GM23338 (cell line): ENCODE results near the gene ANKHD1. TPM values are rescaled to one million over a fixed set of nuclear protein-coding genes. Genes with fewer than 3 reads are reported as not detected.

Source experiments
- ATAC-seq: fragments of 200-7000 bp; cut with Tn5 transposase; 3 replicates; pipeline ENCODE4 v1.9.1; 2020
- DNase-seq: peaks from one replicate; pipeline ENCODE4 v3.0.0-alpha.2; 2015; ENCODE audit warnings: low spot score
- H2AFZ ChIP-seq: fragments of 200-600 bp; sonication (generic); 2 replicates; pipeline ENCODE4 v1.8.0; 2016; ENCODE audit warnings: antibody characterized with exemption, mild to moderate bottlenecking, moderate library complexity
- H3F3A ChIP-seq: fragments of 200-600 bp; sonication (generic); replicated peaks from 2 replicates; pipeline ENCODE4 v1.8.0; 2017; ENCODE audit warnings: antibody characterized with exemption, mixed run types, low read depth
- H3K27ac ChIP-seq: fragments of 200-600 bp; sonication (generic); 2 replicates; pipeline ENCODE4 v1.6.1; 2016; ENCODE audit warnings: low read depth
- H3K27me3 ChIP-seq: fragments of 200-600 bp; sonication (generic); 2 replicates; pipeline ENCODE4 v1.8.0; 2016; ENCODE audit warnings: mild to moderate bottlenecking, mixed run types, moderate library complexity; ENCODE audit not compliant: insufficient read depth
- H3K36me3 ChIP-seq: fragments of 200-600 bp; sonication (generic); 2 replicates; pipeline ENCODE4 v1.8.0; 2016; ENCODE audit warnings: mild to moderate bottlenecking; ENCODE audit not compliant: insufficient read depth
- H3K4me1 ChIP-seq: fragments of 200-600 bp; sonication (generic); 2 replicates; pipeline ENCODE4 v1.8.0; 2016; ENCODE audit warnings: mild to moderate bottlenecking, moderate library complexity; ENCODE audit not compliant: insufficient read depth
- H3K4me2 ChIP-seq: fragments of 200-600 bp; sonication (generic); 2 replicates; pipeline ENCODE4 v1.7.1; 2017; ENCODE audit warnings: mixed run types
- H3K4me3 ChIP-seq: fragments of 200-600 bp; sonication (generic); 2 replicates; pipeline ENCODE4 v1.6.1; 2016; ENCODE audit warnings: mixed run types
- H3K79me2 ChIP-seq: fragments of 200-600 bp; sonication (generic); replicated peaks from 2 replicates; pipeline ENCODE4 v1.8.0; 2017; ENCODE audit warnings: mild to moderate bottlenecking; ENCODE audit not compliant: insufficient read depth
- H3K9me2 ChIP-seq: fragments of 200-600 bp; sonication (generic); 2 replicates; pipeline ENCODE4 v1.8.0; 2017; ENCODE audit not compliant: insufficient read depth
- H4K20me1 ChIP-seq: fragments of 200-600 bp; sonication (generic); replicated peaks from 2 replicates; pipeline ENCODE4 v1.8.0; 2017; ENCODE audit warnings: mild to moderate bottlenecking; ENCODE audit not compliant: insufficient read depth
- H3K27ac Mint-ChIP-seq: 2 replicates; pipeline ENCODE4 v1.8.0; 2020; ENCODE audit warnings: inconsistent platforms, mild to moderate bottlenecking, moderate library complexity, mixed read lengths
- H3K27me3 Mint-ChIP-seq: 3 replicates; pipeline ENCODE4 v1.8.0; 2022; ENCODE audit warnings: low read depth, mild to moderate bottlenecking, moderate library complexity, mixed read lengths, inconsistent platforms; ENCODE audit not compliant: insufficient read depth, poor library complexity
- H3K36me3 Mint-ChIP-seq: 3 replicates; pipeline ENCODE4 v1.8.0; 2021; ENCODE audit warnings: low read depth, mild to moderate bottlenecking, inconsistent platforms, moderate library complexity, mixed read lengths
- H3K4me1 Mint-ChIP-seq: 3 replicates; pipeline ENCODE4 v1.8.0; 2020; ENCODE audit warnings: mild to moderate bottlenecking, inconsistent platforms, mixed read lengths
- H3K4me3 Mint-ChIP-seq: 3 replicates; pipeline ENCODE4 v1.8.0; 2021; ENCODE audit warnings: moderate library complexity, mild to moderate bottlenecking, inconsistent platforms, mixed read lengths
- H3K9me3 Mint-ChIP-seq: 3 replicates; pipeline ENCODE4 v1.8.0; 2020; ENCODE audit warnings: moderate library complexity, mild to moderate bottlenecking, inconsistent platforms, mixed read lengths
- CREB1 ChIP-seq: fragments of 250-450 bp; sonication (Bioruptor Pico); IDR thresholded peaks from 2 replicates; pipeline ENCODE4 v1.5.0; 2020; ENCODE audit warnings: low read depth, mild to moderate bottlenecking, moderate library complexity
- ETS1 ChIP-seq: IDR thresholded peaks from 2 replicates; pipeline ENCODE4 v1.6.1; 2016; ENCODE audit warnings: antibody characterized with exemption
- EZH2 ChIP-seq: fragments of 200-600 bp; sonication (generic); IDR thresholded peaks from one replicate; pipeline ENCODE4 v1.8.0; 2017; ENCODE audit warnings: antibody characterized with exemption, mild to moderate bottlenecking, low read depth; ENCODE audit not compliant: unreplicated experiment
- EZH2phosphoT487 ChIP-seq: fragments of 200-600 bp; sonication (generic); IDR thresholded peaks from one replicate; pipeline ENCODE4 v1.8.1; 2018; ENCODE audit warnings: antibody characterized with exemption; ENCODE audit not compliant: unreplicated experiment
- JUNB ChIP-seq: IDR thresholded peaks from one replicate; pipeline ENCODE4 v1.6.1; 2016; ENCODE audit warnings: antibody characterized with exemption; ENCODE audit not compliant: unreplicated experiment
- NANOG ChIP-seq: IDR thresholded peaks from 2 replicates; pipeline ENCODE4 v1.6.1; 2016; ENCODE audit warnings: antibody characterized with exemption, borderline replicate concordance
- POLR2AphosphoS5 ChIP-seq: IDR thresholded peaks from 2 replicates; pipeline ENCODE4 v1.6.1; 2016; ENCODE audit warnings: antibody characterized with exemption, low read depth
- ZNF114 ChIP-seq: fragments of 250-450 bp; sonication (Bioruptor Pico); IDR thresholded peaks from 2 replicates; pipeline ENCODE4 v1.5.0; 2020; ENCODE audit warnings: mild to moderate bottlenecking, moderate library complexity
- ZNF331 ChIP-seq: fragments of 250-450 bp; sonication (Bioruptor Pico); IDR thresholded peaks from 2 replicates; pipeline ENCODE4 v1.5.0; 2020; ENCODE audit warnings: low read depth, mild to moderate bottlenecking, moderate library complexity
- ZNF462 ChIP-seq: fragments of 250-450 bp; sonication (Bioruptor Pico); IDR thresholded peaks from 2 replicates; pipeline ENCODE4 v1.5.0; 2020; ENCODE audit warnings: mild to moderate bottlenecking, moderate library complexity
- polyA plus RNA-seq: library from polyadenylated mRNA; unstranded; fragments of >200 nt; fragmentation: Nextera tagmentation; extraction: Ambion mirVana; gene quantifications from 2 replicates; pipeline ENCODE4 v1.2.1, GENCODE V29; 2016
- total RNA-seq: library from RNA; depleted of rRNA; stranded (reverse); fragments of >200 nt; shearing (Covaris generic); gene quantifications from 2 replicates; pipeline ENCODE4 v1.2.3, GENCODE V29; 2014
- TF ChIP-seq, protein P1 (sequence below): IDR thresholded peaks from one replicate; pipeline ENCODE4 v1.6.1; 2018; ENCODE audit warnings: antibody characterized with exemption; ENCODE audit not compliant: unreplicated experiment
- TF ChIP-seq, protein P2 (sequence below), 2 experiments: fragments of 200-600 bp in 1 of 2; sonication (generic) in 1 of 2; conservative IDR thresholded peaks; 2 replicates each; pipeline versions ENCODE4 v1.5.1 to v1.6.1; 2016 to 2017; ENCODE audit warnings: antibody characterized with exemption in 2 of 2, low read depth in 2 of 2, mild to moderate bottlenecking in 2 of 2, moderate library complexity in 1 of 2

The ANKHD1 gene
- total and polyA plus RNA-seq, 2 experiments from 2014 or later: 73.0 to 119 TPM

GRCh38 chr5:140388052-140388451 lies 13.6 kb upstream of the ANKHD1 start (continued):
- TF ChIP-seq, protein P1, sequence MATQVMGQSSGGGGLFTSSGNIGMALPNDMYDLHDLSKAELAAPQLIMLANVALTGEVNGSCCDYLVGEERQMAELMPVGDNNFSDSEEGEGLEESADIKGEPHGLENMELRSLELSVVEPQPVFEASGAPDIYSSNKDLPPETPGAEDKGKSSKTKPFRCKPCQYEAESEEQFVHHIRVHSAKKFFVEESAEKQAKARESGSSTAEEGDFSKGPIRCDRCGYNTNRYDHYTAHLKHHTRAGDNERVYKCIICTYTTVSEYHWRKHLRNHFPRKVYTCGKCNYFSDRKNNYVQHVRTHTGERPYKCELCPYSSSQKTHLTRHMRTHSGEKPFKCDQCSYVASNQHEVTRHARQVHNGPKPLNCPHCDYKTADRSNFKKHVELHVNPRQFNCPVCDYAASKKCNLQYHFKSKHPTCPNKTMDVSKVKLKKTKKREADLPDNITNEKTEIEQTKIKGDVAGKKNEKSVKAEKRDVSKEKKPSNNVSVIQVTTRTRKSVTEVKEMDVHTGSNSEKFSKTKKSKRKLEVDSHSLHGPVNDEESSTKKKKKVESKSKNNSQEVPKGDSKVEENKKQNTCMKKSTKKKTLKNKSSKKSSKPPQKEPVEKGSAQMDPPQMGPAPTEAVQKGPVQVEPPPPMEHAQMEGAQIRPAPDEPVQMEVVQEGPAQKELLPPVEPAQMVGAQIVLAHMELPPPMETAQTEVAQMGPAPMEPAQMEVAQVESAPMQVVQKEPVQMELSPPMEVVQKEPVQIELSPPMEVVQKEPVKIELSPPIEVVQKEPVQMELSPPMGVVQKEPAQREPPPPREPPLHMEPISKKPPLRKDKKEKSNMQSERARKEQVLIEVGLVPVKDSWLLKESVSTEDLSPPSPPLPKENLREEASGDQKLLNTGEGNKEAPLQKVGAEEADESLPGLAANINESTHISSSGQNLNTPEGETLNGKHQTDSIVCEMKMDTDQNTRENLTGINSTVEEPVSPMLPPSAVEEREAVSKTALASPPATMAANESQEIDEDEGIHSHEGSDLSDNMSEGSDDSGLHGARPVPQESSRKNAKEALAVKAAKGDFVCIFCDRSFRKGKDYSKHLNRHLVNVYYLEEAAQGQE: no peak

- Mint-ChIP-seq H3K27ac (no peak overlapping the region), H3K27me3 (peaks cover 2% of the 10 kb centered on the region), H3K4me1 (no peaks in the 10 kb centered on the region), H3K9me3 (no peaks in the 10 kb centered on the region), H3K36me3 (no peaks in the 10 kb centered on the region), H3K4me3 (no peak overlapping the region)
- Histone ChIP-seq H3K4me3 (no peak overlapping the region), H3K27ac (no peak overlapping the region), H3K27me3 (no peaks in the 10 kb centered on the region), H3K36me3 (no peaks in the 10 kb centered on the region), H3K4me1 (no peaks in the 10 kb centered on the region), H2AFZ (no peak overlapping the region), H4K20me1 (no peaks in the 10 kb centered on the region), H3K4me2 (no peak overlapping the region), H3K9me2 (0 out of 2 replicates have a peak, but pooled peaks cover 3% of the 10 kb centered on the region), H3F3A (no peaks in the 10 kb centered on the region), H3K79me2 (no peaks in the 10 kb centered on the region)
- DNase-seq: no peak
- ATAC-seq: no peak
- TF ChIP-seq NANOG (no peak), ZNF331 (CRISPR knock-in tag) (no peak), JUNB (no peak), ZNF462 (CRISPR knock-in tag) (no peak), POLR2AphosphoS5 (no peak), EZH2phosphoT487 (no peak), ZNF114 (no peak), EZH2 (no peak), ETS1 (no peak), CREB1 (no peak)
- TF ChIP-seq, protein P2, sequence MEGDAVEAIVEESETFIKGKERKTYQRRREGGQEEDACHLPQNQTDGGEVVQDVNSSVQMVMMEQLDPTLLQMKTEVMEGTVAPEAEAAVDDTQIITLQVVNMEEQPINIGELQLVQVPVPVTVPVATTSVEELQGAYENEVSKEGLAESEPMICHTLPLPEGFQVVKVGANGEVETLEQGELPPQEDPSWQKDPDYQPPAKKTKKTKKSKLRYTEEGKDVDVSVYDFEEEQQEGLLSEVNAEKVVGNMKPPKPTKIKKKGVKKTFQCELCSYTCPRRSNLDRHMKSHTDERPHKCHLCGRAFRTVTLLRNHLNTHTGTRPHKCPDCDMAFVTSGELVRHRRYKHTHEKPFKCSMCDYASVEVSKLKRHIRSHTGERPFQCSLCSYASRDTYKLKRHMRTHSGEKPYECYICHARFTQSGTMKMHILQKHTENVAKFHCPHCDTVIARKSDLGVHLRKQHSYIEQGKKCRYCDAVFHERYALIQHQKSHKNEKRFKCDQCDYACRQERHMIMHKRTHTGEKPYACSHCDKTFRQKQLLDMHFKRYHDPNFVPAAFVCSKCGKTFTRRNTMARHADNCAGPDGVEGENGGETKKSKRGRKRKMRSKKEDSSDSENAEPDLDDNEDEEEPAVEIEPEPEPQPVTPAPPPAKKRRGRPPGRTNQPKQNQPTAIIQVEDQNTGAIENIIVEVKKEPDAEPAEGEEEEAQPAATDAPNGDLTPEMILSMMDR (conservative IDR thresholded peaks at IDR 0.05; ENCODE audit: low read depth in 2 of 2): no peak
These were observed 10.3 kb upstream of the ANKHD1 start for GRCh38 chr5:140391312-140391711.
